Measurements from ENCODE around the gene GNS. TPM values are rescaled to one million over a fixed set of nuclear protein-coding genes. Genes with fewer than 3 reads are reported as not detected.

Gene GNS
- total RNA-seq = 45.9 TPM

- DNase-seq = peak; percentile 94
These were observed at the start of gene GNS for GRCh38 chr12:64759035-64759894. Gene GNS (minus strand): TSS chr12:64759406. CDS start chr12:64759276, 130 bp downstream.

DNA sequence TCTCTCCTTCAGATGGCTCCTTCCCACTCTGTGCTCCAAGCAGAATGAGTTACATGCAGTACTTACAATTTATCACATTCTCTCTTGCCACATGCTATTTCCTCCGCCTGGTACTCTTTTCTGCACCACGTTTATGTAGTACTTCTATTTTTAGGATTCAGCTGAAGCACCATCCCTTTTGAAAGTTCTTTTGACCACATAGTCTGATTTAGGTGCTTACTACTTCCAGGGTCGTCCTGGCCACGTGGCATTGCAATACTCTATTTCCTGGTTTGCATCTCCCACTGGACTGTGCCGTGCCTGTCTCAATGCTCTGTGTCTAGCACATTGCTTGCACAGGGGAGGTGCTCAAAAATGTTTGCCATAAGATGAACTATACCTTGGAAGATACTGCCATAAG, 48.9 kb upstream of the GNS start:
- no peak for DNase-seq

DNA sequence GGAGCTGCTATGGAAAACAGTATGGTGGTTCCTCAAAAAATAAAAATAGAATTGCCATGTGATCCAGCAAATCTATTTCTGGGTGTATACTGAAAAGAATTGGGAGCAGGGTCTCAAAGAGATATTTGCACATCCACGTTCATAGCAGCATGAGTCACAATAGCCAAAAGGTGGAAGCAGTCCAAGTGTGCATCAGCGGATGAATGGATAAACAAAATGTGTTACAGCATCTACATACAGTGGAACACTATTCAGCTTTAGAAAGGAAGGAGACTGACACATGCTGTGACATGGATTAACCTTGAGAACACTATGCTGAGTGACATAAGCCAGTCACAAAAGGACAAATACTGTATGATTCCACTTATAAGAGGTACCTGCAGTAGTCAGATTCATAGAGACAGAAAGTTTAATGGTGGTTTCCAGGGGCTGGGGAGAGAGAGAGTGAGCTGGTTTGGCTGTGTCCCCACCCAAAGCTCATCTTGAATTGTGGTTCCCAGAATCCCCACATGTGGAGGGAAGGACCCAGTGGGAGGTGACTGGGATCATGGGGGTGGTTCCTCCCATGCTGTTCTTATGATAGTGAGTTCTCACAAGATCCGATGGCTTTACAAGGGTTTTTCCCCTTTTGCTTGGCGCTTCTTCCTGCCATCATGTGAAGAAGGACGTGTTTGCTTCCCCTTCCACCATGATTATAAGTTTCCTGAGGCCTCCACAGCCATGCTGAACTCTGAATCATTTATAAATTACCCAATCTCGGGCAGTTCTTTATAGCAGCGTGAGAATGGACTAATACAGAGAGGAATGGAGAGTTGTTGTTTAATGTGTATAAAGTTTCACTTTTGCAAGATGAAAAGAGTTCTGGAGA, 47.6 kb upstream of the GNS start:
- DNase-seq = no peak

DNA sequence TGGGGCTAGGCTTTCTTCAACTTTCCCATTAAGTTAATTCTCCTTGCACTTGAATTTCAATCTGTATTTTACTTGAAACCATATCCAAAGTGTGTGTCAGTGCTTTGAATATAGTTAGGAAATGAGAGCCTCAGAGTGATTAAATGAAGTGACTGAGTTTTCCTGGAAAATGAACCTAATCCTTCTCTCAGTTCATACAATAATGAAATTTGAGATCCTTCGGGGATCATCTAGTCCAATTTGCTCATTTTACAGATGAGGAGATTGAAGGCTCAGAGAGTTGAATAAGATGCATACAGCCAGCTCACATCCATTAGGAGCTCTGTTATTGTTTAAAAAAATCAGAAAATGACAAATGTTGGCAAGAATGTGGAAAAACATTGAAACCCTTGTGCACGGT, 47.0 kb upstream of the GNS start:
- no peak for DNase-seq

DNA sequence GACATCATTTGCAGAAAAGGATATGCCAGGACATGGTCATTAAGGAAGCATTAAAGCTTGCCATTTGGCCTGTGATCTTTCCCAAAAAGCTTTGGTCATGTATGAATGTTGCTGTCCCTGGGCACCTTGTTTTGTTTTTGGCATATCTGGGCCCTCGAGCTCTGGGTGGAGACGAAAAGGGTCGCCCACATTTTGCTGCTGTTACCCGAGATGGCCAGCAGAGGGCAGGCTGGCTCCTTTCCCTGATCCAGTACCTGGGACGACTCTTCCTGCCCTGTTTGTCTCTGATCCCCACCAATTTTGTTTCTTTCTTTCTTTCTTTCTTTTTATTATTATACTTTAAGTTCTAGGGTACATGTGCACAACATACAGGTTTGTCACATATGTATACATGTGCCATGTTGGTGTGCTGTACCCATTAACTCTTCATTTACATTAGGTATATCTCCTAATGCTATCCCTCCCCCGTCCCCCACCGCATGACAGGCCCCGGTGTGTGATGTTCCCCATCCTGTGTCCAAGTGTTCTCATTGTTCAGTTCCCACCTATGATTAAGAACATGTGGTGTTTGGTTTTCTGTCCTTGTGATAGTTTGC, 43.1 kb upstream of the GNS start:
- peak; percentile 17 for DNase-seq

GRCh38 chr12:64801381-64801780, 42.2 kb upstream of the GNS start:
- no peak for DNase-seq

- DNase-seq = no peak
These were observed 41.4 kb upstream of the GNS start for GRCh38 chr12:64800640-64801039.

GRCh38 chr12:64798165-64798564, 39.0 kb upstream of the GNS start:
- DNase-seq = no peak

- DNase-seq = no peak
These were observed 38.0 kb upstream of the GNS start for GRCh38 chr12:64797156-64797555.

DNA sequence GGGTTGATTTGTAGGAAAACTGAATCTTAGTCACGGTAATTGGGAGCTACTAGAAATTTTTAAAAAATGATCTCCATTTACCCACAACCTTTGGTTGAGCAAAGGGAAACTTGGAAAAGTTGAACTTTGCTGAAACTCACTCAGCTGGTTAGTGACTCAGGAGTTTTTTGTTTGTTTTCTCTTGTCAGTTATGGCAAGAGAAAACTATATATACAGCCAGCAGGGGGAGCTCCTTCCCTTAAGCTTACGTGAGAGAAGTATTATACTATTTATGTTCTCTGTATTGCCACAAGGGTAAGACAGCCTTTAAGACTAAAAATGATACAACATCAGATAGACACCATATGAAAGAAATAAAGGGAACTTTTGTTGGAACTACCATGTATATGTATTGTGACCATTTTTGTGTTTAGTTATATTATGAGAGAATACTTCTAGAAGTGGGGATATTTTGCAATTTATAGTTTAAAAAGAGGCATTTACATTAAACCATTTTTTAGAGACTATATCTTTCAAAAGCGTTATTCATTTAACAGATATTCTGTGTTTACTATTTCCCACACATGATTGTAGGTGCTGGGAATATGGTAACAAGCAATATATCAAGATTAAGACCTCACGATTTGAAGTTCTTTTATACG, 37.1 kb upstream of the GNS start:
- no peak for DNase-seq

- no peak for DNase-seq
These were observed 35.1 kb upstream of the GNS start for GRCh38 chr12:64794305-64794704.

- DNase-seq = no peak
These were observed 34.4 kb upstream of the GNS start for GRCh38 chr12:64793610-64794009.

GRCh38 chr12:64792128-64792527, 32.9 kb upstream of the GNS start:
- no peak for DNase-seq

GRCh38 chr12:64791036-64791435, 31.8 kb upstream of the GNS start:
- DNase-seq = no peak

GRCh38 chr12:64790166-64790565, 31.0 kb upstream of the GNS start:
- no peak for DNase-seq

- no peak for DNase-seq
These were observed 26.6 kb upstream of the GNS start for GRCh38 chr12:64785838-64786237.

DNA sequence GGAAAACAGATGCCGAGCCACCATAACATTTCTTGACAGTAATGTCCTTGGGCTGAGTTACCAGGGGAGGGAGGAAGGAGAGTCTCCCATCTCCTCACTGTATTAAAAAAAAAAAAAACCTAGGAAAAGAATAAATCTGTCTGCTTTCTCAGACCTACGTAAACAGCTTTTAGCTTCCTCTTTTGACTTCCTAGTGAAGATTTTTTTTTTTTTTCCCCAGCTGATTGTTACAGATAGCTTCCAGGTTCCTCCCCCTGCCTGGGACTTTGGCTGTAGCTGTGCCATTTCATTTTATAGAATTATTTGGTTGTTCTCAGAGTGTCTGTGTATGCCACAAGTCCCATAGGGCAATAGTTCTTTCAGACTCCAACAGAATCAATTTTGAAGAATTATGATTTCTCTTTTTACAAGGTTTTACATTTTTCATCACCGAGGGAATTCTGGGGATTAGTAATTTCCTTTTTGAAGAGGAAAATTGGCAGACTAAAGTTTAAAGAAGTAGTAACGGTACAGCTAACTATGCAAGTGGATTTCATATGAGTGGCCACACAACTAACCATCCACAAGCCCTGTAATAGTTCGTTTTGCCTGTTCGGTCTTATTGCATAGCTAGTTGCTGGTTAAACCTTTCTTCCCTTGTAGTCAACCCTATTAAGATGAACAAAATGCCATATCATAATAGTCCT, 23.1 kb upstream of the GNS start:
- DNase-seq = no peak

- DNase-seq = no peak
These were observed 22.3 kb upstream of the GNS start for GRCh38 chr12:64781280-64782190.

DNA sequence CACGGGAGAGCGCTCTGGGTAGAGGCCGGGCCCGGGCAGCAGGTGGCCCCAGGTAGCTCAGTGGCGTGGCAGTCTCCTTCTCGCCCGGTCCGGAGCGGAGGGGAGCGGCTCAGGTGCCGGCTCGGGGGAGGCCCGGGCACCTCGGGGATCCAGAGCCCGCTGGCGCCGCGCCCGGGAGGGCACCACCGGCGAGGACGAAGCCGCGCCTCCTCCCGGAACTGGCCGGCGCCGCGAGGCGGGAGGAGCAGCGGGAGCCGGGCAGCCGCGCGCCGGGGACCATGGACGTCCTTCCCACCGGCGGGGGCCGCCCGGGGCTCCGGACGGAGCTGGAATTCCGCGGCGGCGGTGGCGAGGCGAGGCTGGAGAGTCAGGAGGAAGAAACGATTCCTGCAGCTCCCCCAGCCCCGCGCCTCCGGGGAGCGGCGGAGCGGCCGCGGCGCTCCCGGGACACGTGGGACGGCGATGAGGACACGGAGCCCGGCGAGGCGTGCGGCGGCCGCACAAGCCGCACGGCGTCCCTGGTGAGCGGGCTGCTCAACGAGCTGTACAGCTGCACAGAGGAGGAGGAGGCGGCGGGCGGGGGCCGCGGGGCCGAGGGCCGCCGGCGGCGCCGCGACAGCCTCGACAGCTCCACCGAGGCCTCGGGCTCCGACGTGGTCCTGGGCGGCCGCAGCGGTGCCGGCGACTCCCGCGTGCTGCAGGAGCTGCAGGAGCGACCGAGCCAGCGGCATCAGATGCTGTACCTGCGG, 21.5 kb upstream of the GNS start:
- no peak for DNase-seq

DNA sequence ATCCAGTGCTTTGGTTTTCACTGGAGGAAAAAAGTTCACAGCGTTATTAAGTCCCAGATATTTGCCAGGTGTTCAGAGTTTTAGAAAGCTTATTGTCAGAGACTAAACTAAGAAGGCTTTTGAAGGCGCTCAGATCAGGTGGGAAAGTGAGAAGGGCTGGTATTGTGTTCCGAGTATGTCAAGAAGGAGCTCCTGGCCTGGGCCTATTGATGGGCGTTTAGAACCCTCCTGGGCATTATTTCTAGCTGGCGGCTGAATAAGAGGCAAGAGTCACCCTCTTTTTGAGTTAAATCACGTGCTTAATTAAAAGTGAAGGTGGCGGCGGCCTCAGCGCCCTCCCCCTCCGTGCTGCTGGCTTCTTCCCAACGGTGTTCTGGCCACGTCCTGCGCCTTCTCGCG, 20.9 kb upstream of the GNS start:
- DNase-seq = no peak
